HCT116 (cell line): ENCODE results near the gene RRAD. TPM values are rescaled to one million over a fixed set of nuclear protein-coding genes. Genes with fewer than 3 reads are reported as not detected.

ENCODE experiments used
- ATAC-seq: fragments of 200-7000 bp; cut with Tn5 transposase; 2 replicates; pipeline ENCODE4 v1.9.1; 2020; ENCODE audit warnings: mild to moderate bottlenecking, moderate library complexity
- BruUV-seq: library from RNA; stranded (reverse); fragments of 400-500 nt; replicated peaks from 2 replicates; lab custom pipeline; 2021; lab: Mats Ljungman, UMichigan
- CTCF ChIA-PET: fragments of 300-600 bp; sonication (Branson Sonifier 250); formaldehyde crosslinking; loops from one replicate; lab custom pipeline; 2021; ENCODE audit warnings: antibody characterized with exemption; lab: Charles Lee
- POLR2A ChIA-PET: fragments of 300-600, 350-600 bp; sonication (Branson Sonifier 250); formaldehyde crosslinking; loops from one replicate; lab custom pipeline; 2021; ENCODE audit warnings: antibody characterized with exemption; lab: Charles Lee
- RAD21 ChIA-PET, 2 experiments: fragments of 300-600 bp; sonication (Branson Sonifier 250); formaldehyde crosslinking; loops; one replicate each; lab custom pipeline; 2023; ENCODE audit warnings: low total read pairs in 2 of 2; ENCODE audit not compliant: uncharacterized antibody in 2 of 2, unreplicated experiment in 2 of 2, low non-redundant PET in 1 of 2; lab: Charles Lee
- DNase-seq: peaks from one replicate; pipeline ENCODE4 v3.0.0-alpha.2; 2010; ENCODE audit warnings: low read depth, low spot score
- H2AFZ ChIP-seq: fragments of 200-600 bp; shearing (Covaris generic), sonication (generic); 2 replicates; pipeline ENCODE4 v1.6.1; 2017; ENCODE audit warnings: low read depth, mixed run types, mixed read lengths, antibody characterized with exemption, low read length; ENCODE audit not compliant: poor library complexity, severe bottlenecking
- H3K27ac ChIP-seq: 2 replicates; pipeline ENCODE4 v1.5.1; 2012; ENCODE audit warnings: low read depth, low read length
- H3K27me3 ChIP-seq: fragments of 200-600 bp; sonication (generic); 2 replicates; pipeline ENCODE4 v1.6.1; 2016; ENCODE audit warnings: mixed run types, low read length, mixed read lengths; ENCODE audit not compliant: insufficient read depth
- H3K36me3 ChIP-seq, 2 experiments: fragments of 200-500 bp in 1 of 2; fragments of 200-600 bp in 1 of 2; sonication (Bioruptor generic) in 1 of 2; sonication (generic) in 1 of 2; 2 replicates each; pipeline versions ENCODE4 v1.5.1 to v1.6.1; 2014 to 2016; ENCODE audit warnings: low read length in 2 of 2, inconsistent platforms in 1 of 2, mixed read lengths in 1 of 2, mixed run types in 1 of 2; ENCODE audit not compliant: insufficient read depth in 2 of 2, control insufficient read depth in 1 of 2
- H3K4me1 ChIP-seq, 2 experiments: fragments of 200-600 bp in 1 of 2; sonication (generic) in 1 of 2; 2 replicates each; pipeline versions ENCODE4 v1.5.1 to v1.6.1; 2012 to 2017; ENCODE audit warnings: low read length in 2 of 2, inconsistent platforms in 1 of 2, mild to moderate bottlenecking in 1 of 2, mixed read lengths in 1 of 2, mixed run types in 1 of 2, moderate library complexity in 1 of 2; ENCODE audit not compliant: insufficient read depth in 2 of 2, control insufficient read depth in 1 of 2
- H3K4me2 ChIP-seq: fragments of 200-600 bp; sonication (generic); 2 replicates; pipeline ENCODE4 v1.6.1; 2017; ENCODE audit warnings: mixed run types, low read length, mixed read lengths
- H3K4me3 ChIP-seq, 2 experiments: fragments of 200-600 bp in 1 of 2; sonication (generic) in 1 of 2; replicated peaks in 1 of 2; 2 replicates each; pipeline ENCODE4 v1.5.1; 2011 to 2016; ENCODE audit warnings: low read length in 2 of 2, control low read depth in 1 of 2, low read depth in 1 of 2, mild to moderate bottlenecking in 1 of 2, mixed read lengths in 1 of 2, mixed run types in 1 of 2
- H3K79me2 ChIP-seq: fragments of 200-600 bp; sonication (generic); 2 replicates; pipeline ENCODE4 v1.6.1; 2017; ENCODE audit warnings: mild to moderate bottlenecking, mixed run types, low read length, moderate library complexity, mixed read lengths; ENCODE audit not compliant: insufficient read depth
- H3K9ac ChIP-seq: fragments of 200-600 bp; sonication (generic); 2 replicates; pipeline ENCODE4 v1.6.1; 2016; ENCODE audit warnings: low read length, mixed read lengths
- H3K9me2 ChIP-seq: fragments of 200-600 bp; sonication (generic), shearing (Covaris generic); 2 replicates; pipeline ENCODE4 v1.6.1; 2017; ENCODE audit warnings: mixed run types, mild to moderate bottlenecking, moderate library complexity; ENCODE audit not compliant: insufficient read depth
- H3K9me3 ChIP-seq, 2 experiments: fragments of 200-500 bp in 1 of 2; fragments of 200-600 bp in 1 of 2; sonication (Bioruptor generic) in 1 of 2; sonication (generic) in 1 of 2; 2 replicates each; pipeline ENCODE4 v1.6.1; 2014 to 2017; ENCODE audit warnings: low read length in 2 of 2, mixed read lengths in 2 of 2, inconsistent platforms in 1 of 2, low read depth in 1 of 2, mild to moderate bottlenecking in 1 of 2, mixed run types in 1 of 2, moderate library complexity in 1 of 2; ENCODE audit not compliant: control insufficient read depth in 1 of 2, insufficient read depth in 1 of 2
- H4K20me1 ChIP-seq: fragments of 200-600 bp; sonication (generic), shearing (Covaris generic); 2 replicates; pipeline ENCODE4 v1.6.1; 2017; ENCODE audit warnings: mixed run types, mild to moderate bottlenecking, moderate library complexity; ENCODE audit not compliant: insufficient read depth
- CBX3 ChIP-seq: IDR thresholded peaks from 2 replicates; pipeline ENCODE4 v1.6.1; 2012; ENCODE audit warnings: low read depth
- POLR2AphosphoS5 ChIP-seq: IDR thresholded peaks from 2 replicates; pipeline ENCODE4 v1.6.1; 2011; ENCODE audit warnings: mild to moderate bottlenecking, low read depth, low read length, moderate library complexity
- SRF ChIP-seq: IDR thresholded peaks from 2 replicates; pipeline ENCODE4 v1.6.1; 2012; ENCODE audit warnings: low read depth
- ZNF274 ChIP-seq: fragments of 200-500 bp; sonication (Bioruptor generic); IDR thresholded peaks from 2 replicates; pipeline ENCODE4 v1.6.1; 2014; ENCODE audit warnings: mild to moderate bottlenecking, low read depth, low read length, inconsistent platforms
- intact Hi-C: fragments of 100-400 bp; cut with micrococcal nuclease; formaldehyde crosslinking; loops from 2 replicates; pipeline ENCODE4 v1.10.0; 2022
- total RNA-seq: library from RNA; stranded (reverse); gene quantifications from one replicate; pipeline ENCODE4 v1.2.1, GENCODE V29; 2021; ENCODE audit not compliant: unreplicated experiment
- TF ChIP-seq, protein P1 (sequence below): IDR thresholded peaks from 2 replicates; pipeline ENCODE4 v1.6.1; 2012; ENCODE audit warnings: low read depth
- TF ChIP-seq, protein P2 (sequence below): IDR thresholded peaks from 2 replicates; pipeline ENCODE4 v1.6.1; 2012
- TF ChIP-seq, protein P3 (sequence below): IDR thresholded peaks from 2 replicates; pipeline ENCODE4 v1.6.1; 2012

Gene RRAD
- total RNA-seq, 1 experiment from 2014 or later, result 2.2 TPM

DNA sequence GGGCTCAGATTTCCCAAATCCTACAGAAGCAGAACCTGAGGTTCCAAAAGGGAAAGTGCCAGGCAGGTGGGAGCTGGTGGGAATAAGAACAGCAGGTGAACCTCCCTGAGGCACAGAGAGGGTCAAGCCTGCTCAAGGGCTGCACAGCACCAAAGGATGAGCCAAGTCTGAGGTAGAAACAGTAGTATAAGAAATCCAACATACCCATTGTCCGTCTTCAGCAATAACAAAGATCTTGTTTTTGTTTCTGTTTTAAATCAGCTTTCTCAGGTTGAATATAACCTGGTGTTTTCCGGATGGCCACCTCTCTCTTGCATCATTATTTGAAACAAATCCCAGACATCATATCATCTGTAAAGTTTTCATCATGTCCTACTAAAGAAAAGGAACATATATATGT is 25.1 kb upstream of the RRAD start:
- intact Hi-C loops, result loop anchor here (5.0 to 10.0 kb wide), 3 partner anchors 53 to 714 kb away; partner anchors contain the start of genes ACD, C16orf86, ENKD1 and FBXL8

More for the DNA sequence above, 25.1 kb upstream of the RRAD start:
- H3K9me3 ChIP-seq, result peaks cover 0 to 6% of the 10 kb centered on the region in 2 experiments; a peak in 1 of 4 replicates
- H3K27me3 ChIP-seq, result no peaks in the 10 kb centered on the region
- TF ChIP-seq POLR2AphosphoS5, result no peak
- no peak for TF ChIP-seq ZNF274
- TF ChIP-seq, protein P1, sequence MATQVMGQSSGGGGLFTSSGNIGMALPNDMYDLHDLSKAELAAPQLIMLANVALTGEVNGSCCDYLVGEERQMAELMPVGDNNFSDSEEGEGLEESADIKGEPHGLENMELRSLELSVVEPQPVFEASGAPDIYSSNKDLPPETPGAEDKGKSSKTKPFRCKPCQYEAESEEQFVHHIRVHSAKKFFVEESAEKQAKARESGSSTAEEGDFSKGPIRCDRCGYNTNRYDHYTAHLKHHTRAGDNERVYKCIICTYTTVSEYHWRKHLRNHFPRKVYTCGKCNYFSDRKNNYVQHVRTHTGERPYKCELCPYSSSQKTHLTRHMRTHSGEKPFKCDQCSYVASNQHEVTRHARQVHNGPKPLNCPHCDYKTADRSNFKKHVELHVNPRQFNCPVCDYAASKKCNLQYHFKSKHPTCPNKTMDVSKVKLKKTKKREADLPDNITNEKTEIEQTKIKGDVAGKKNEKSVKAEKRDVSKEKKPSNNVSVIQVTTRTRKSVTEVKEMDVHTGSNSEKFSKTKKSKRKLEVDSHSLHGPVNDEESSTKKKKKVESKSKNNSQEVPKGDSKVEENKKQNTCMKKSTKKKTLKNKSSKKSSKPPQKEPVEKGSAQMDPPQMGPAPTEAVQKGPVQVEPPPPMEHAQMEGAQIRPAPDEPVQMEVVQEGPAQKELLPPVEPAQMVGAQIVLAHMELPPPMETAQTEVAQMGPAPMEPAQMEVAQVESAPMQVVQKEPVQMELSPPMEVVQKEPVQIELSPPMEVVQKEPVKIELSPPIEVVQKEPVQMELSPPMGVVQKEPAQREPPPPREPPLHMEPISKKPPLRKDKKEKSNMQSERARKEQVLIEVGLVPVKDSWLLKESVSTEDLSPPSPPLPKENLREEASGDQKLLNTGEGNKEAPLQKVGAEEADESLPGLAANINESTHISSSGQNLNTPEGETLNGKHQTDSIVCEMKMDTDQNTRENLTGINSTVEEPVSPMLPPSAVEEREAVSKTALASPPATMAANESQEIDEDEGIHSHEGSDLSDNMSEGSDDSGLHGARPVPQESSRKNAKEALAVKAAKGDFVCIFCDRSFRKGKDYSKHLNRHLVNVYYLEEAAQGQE, result no peak
- no peak for TF ChIP-seq CBX3
- TF ChIP-seq SRF, result no peak
- TF ChIP-seq, protein P2, sequence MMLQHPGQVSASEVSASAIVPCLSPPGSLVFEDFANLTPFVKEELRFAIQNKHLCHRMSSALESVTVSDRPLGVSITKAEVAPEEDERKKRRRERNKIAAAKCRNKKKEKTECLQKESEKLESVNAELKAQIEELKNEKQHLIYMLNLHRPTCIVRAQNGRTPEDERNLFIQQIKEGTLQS, result no peak
- TF ChIP-seq, protein P3, sequence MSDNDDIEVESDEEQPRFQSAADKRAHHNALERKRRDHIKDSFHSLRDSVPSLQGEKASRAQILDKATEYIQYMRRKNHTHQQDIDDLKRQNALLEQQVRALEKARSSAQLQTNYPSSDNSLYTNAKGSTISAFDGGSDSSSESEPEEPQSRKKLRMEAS, result no peak
- H3K36me3 ChIP-seq, result no peaks in the 10 kb centered on the region
- BruUV-seq, result no TSS peak
- RAD21 ChIA-PET, result no interaction called here
- no peak overlapping the region for H3K27ac ChIP-seq
- CTCF ChIA-PET, result interaction anchor here (1.2 kb wide), 1 partner anchor 11 kb away, joined by 3 read pairs; the partner anchor contains the start of gene CES3
- H3K9me2 ChIP-seq, result no peaks in the 10 kb centered on the region
- POLR2A ChIA-PET, result no interaction called here
- H4K20me1 ChIP-seq, result no peaks in the 10 kb centered on the region
- H3K4me3 ChIP-seq, result no peak overlapping the region
- peaks cover 11 to 18% of the 10 kb centered on the region in 2 experiments; a peak in 3 of 4 replicates for H3K4me1 ChIP-seq
- no peak overlapping the region for H2AFZ ChIP-seq
- no peak overlapping the region for H3K9ac ChIP-seq
- H3K79me2 ChIP-seq, result no peaks in the 10 kb centered on the region
- ATAC-seq (no peak), DNase-seq (no peak)
- H3K4me2 ChIP-seq, result no peak overlapping the region
